Stimulated activated CD8-positive, alpha-beta memory T cell treated with anti-CD3 and anti-CD28 coated beads, Interleukin-7, amount 100 ng/mL, for 48 hours (primary cell): ENCODE data around the gene PPP2R1A.
A peak's percentile ranks its signal among the peaks of the same experiment; 100 is the strongest.

Experiments
- DNase-seq, 2 donors: peaks; one replicate each; pipeline ENCODE4 v3.0.0-alpha.2; 2020; ENCODE audit warnings: low read depth in 1 of 2; ENCODE audit errors: extremely low read depth in 1 of 2

PPP2R1A gene

GRCh38 chr19:52189735-52190486, at the start of gene PPP2R1A:
TSS of gene PPP2R1A (plus strand) at chr19:52190052. CDS start at chr19:52190097, 45 bp downstream.
- peak; percentile 95 to 98 for DNase-seq

GRCh38 chr19:52141203-52141602, 48.6 kb upstream of the PPP2R1A start:
- DNase-seq = no peak

- DNase-seq = no peak
These were observed 47.8 kb upstream of the PPP2R1A start for GRCh38 chr19:52142001-52142595.

- DNase-seq = no peak
These were observed 41.6 kb upstream of the PPP2R1A start for GRCh38 chr19:52148256-52148655.

GRCh38 chr19:52155596-52156359, 34.1 kb upstream of the PPP2R1A start:
- DNase-seq = no peak

- DNase-seq = no peak
These were observed 19.5 kb upstream of the PPP2R1A start for GRCh38 chr19:52170304-52170703.

- DNase-seq = no peak
These were observed 19.0 kb upstream of the PPP2R1A start for GRCh38 chr19:52170863-52171320.

GRCh38 chr19:52171321-52172169, 18.3 kb upstream of the PPP2R1A start, which contains the start of gene ZNF836:
TSS of gene ZNF836 (minus strand) at chr19:52171621. CDS start at chr19:52168072, 3,549 bp downstream.
- peak; percentile 67 to 85 for DNase-seq

- DNase-seq = no peak
These were observed 17.5 kb upstream of the PPP2R1A start for GRCh38 chr19:52172347-52172746.

- DNase-seq = no peak
These were observed 13.3 kb upstream of the PPP2R1A start for GRCh38 chr19:52176574-52176973.

GRCh38 chr19:52187407-52187806, 2.4 kb upstream of the PPP2R1A start:
- DNase-seq = no peak

- DNase-seq = no peak
These were observed 774 bp upstream of the PPP2R1A start for GRCh38 chr19:52188822-52189734.

GRCh38 chr19:52190487-52191293, 838 bp downstream of the PPP2R1A start:
- no peak for DNase-seq

GRCh38 chr19:52191389-52191788, 1.5 kb downstream of the PPP2R1A start:
- DNase-seq = no peak

GRCh38 chr19:52191951-52192350, 2.1 kb downstream of the PPP2R1A start:
- no peak for DNase-seq

- DNase-seq = no peak
These were observed 6.6 kb downstream of the PPP2R1A start for GRCh38 chr19:52196256-52196967.

- DNase-seq = no peak
These were observed 8.1 kb downstream of the PPP2R1A start for GRCh38 chr19:52197964-52198363.

- no peak for DNase-seq
These were observed 8.8 kb downstream of the PPP2R1A start for GRCh38 chr19:52198678-52199077.
